Upper lobe of left lung (tissue), 4 donors: ENCODE results near the gene CYB5B.

Source experiments
- POLR2A ChIP-seq, 4 donors: fragments of 450-650 bp; IDR thresholded peaks; one replicate each; pipeline ENCODE4 v1.5.1; 2016 to 2017; ENCODE audit warnings: antibody characterized with exemption in 4 of 4, mild to moderate bottlenecking in 2 of 4
- TF ChIP-seq, protein P1 (sequence below), 6 experiments: fragments of 450-650 bp in 4 of 6; fragments of 200-600 bp in 2 of 6; sonication (generic) in 2 of 6; IDR thresholded peaks; one replicate each; pipeline ENCODE4 v1.5.1; 2016 to 2019; ENCODE audit warnings: antibody characterized with exemption in 6 of 6

DNA sequence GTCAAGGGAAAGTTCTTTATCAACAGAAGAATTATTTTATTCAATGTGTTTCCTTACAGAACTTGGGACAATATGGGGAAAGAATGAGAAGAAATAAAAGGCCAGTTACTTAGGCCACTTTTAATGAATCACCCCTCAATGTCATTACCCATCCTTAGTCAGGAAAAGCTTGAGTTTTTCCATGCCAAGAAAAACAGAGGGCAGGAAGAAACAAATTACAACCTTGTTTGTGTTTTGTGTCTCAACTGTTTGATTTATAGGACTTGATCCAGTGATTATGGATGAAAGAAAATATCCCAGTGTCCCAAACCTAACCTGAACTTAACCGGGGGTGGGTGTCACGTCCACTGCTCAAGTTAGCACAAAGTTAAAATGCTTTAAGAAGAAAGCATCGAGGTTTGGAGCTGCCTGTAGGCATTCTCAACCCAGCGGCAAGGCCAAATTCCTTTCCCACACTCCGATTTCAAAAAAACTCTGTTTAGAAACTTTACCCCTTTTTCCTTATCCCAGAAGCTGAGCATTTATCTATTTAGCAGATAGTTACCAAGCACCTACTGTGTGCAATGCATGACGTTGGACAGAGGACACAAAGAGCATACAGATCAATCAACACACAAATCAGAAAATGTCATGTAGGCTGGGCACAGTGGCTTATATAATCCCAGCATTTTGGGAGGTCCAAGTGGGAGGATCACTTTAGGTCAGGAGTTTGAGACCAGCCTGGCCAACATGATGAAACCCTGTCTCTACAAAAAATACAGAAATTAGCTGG is 14.0 kb upstream of the CYB5B start:
- TF ChIP-seq, protein P1, sequence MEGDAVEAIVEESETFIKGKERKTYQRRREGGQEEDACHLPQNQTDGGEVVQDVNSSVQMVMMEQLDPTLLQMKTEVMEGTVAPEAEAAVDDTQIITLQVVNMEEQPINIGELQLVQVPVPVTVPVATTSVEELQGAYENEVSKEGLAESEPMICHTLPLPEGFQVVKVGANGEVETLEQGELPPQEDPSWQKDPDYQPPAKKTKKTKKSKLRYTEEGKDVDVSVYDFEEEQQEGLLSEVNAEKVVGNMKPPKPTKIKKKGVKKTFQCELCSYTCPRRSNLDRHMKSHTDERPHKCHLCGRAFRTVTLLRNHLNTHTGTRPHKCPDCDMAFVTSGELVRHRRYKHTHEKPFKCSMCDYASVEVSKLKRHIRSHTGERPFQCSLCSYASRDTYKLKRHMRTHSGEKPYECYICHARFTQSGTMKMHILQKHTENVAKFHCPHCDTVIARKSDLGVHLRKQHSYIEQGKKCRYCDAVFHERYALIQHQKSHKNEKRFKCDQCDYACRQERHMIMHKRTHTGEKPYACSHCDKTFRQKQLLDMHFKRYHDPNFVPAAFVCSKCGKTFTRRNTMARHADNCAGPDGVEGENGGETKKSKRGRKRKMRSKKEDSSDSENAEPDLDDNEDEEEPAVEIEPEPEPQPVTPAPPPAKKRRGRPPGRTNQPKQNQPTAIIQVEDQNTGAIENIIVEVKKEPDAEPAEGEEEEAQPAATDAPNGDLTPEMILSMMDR (IDR thresholded peaks at IDR 0.05): no peak
- no peak for TF ChIP-seq POLR2A (IDR thresholded peaks at IDR 0.05)
